ENCODE results near the gene NFIC.

The NFIC gene

DNA sequence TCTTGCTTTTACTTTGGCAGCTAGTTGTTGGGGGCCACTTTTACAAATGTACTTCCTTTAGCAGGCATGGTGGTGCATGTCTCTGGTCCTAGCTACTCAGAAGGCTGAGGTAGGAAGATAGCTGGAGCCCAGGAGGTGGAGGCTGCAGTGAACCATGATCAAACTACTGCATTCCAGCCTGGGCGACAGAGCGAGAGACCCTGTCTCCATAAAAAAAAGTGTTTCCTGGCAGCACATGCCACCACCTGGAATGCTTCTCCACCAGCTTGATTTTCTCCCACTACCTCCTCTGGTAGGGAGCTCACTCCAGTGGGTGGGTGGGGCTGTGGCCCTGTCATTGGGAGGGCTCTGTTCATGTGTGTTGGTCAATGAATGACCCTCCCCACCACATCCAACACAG, 152.3 kb downstream of the NFIC start:
- peak overlapping the region; percentile 66 for H3K27ac Mint-ChIP-seq
- no peaks in the 10 kb centered on the region for H3K27me3 Mint-ChIP-seq
- peaks cover 23% of the 10 kb centered on the region for H3K36me3 Mint-ChIP-seq
- peaks cover 56% of the 10 kb centered on the region for H3K4me1 Mint-ChIP-seq
- no peaks in the 10 kb centered on the region for H3K9me3 Mint-ChIP-seq
- no peak for ATAC-seq
- no peak overlapping the region for H3K4me3 Mint-ChIP-seq

Data from stimulated activated memory B cell treated with anti-CD40 and anti-IgM and Interleukin-4, amounts not matched to agents 10 μg/mL and 1 μg/mL and 100 μg/mL, for 72 hours (primary cell).